OCI-LY7 (cell line): Measurements from ENCODE around the gene PPP2R1A. TPM values are rescaled to one million over a fixed set of nuclear protein-coding genes. Genes with fewer than 3 reads are reported as not detected.

Experiments
- BruUV-seq: library from RNA; stranded (reverse); fragments of 400-500 nt; replicated peaks from 2 replicates; lab custom pipeline; 2021; lab: Mats Ljungman, UMichigan
- CTCF ChIA-PET: fragments of 300-600 bp; sonication (Branson Sonifier 250); formaldehyde crosslinking; loops from one replicate; lab custom pipeline; 2022; ENCODE audit warnings: antibody characterized with exemption; ENCODE audit not compliant: unreplicated experiment; lab: Charles Lee
- POLR2A ChIA-PET: fragments of 300-600 bp; sonication (Branson Sonifier 250); formaldehyde crosslinking; loops from one replicate; lab custom pipeline; 2022; ENCODE audit warnings: antibody characterized with exemption; lab: Charles Lee
- DNase-seq: peaks from one replicate; pipeline ENCODE4 v3.0.0-alpha.2; 2015; ENCODE audit warnings: low spot score
- H2AFZ ChIP-seq: fragments of 200-600 bp; sonication (generic), shearing (Covaris generic); 2 replicates; pipeline ENCODE4 v1.6.1; 2014; ENCODE audit warnings: mild to moderate bottlenecking, antibody characterized with exemption, low read length, moderate library complexity
- H3K27ac ChIP-seq: fragments of 200-600 bp; sonication (generic); 2 replicates; pipeline ENCODE4 v1.5.1; 2014; ENCODE audit warnings: mixed run types, low read depth, mild to moderate bottlenecking, moderate library complexity, low read length, inconsistent platforms; ENCODE audit not compliant: poor library complexity, severe bottlenecking
- H3K36me3 ChIP-seq: fragments of 200-600 bp; sonication (generic); 2 replicates; pipeline ENCODE4 v1.6.1; 2014; ENCODE audit warnings: mild to moderate bottlenecking, antibody characterized with exemption, low read length, moderate library complexity, mixed read lengths; ENCODE audit not compliant: insufficient read depth
- H3K4me1 ChIP-seq: fragments of 200-600 bp; sonication (generic); 2 replicates; pipeline ENCODE4 v1.5.1; 2014; ENCODE audit warnings: mild to moderate bottlenecking, low read length; ENCODE audit not compliant: insufficient read depth, poor library complexity, severe bottlenecking
- H3K4me2 ChIP-seq: fragments of 200-600 bp; sonication (generic); 2 replicates; pipeline ENCODE4 v1.6.1; 2014; ENCODE audit warnings: mild to moderate bottlenecking, low read length
- H3K4me3 ChIP-seq: fragments of 200-600 bp; sonication (generic); 2 replicates; pipeline ENCODE4 v1.5.1; 2014; ENCODE audit warnings: mild to moderate bottlenecking, low read depth, low read length; ENCODE audit not compliant: poor library complexity, severe bottlenecking
- H3K79me2 ChIP-seq: fragments of 200-600 bp; sonication (generic); 2 replicates; pipeline ENCODE4 v1.6.1; 2016; ENCODE audit warnings: low read depth, mild to moderate bottlenecking, low read length, moderate library complexity, mixed read lengths; ENCODE audit not compliant: insufficient read depth
- H3K9me2 ChIP-seq: fragments of 200-600 bp; sonication (generic); 2 replicates; pipeline ENCODE4 v1.6.1; 2016; ENCODE audit warnings: mild to moderate bottlenecking, low read length, mixed read lengths; ENCODE audit not compliant: insufficient read depth
- H3K9me3 ChIP-seq: fragments of 200-600 bp; sonication (generic); 2 replicates; pipeline ENCODE4 v1.6.1; 2014; ENCODE audit warnings: mild to moderate bottlenecking, mixed run types, low read length, mixed read lengths
- H4K20me1 ChIP-seq: fragments of 200-600 bp; sonication (generic); 2 replicates; pipeline ENCODE4 v1.6.1; 2014; ENCODE audit warnings: mild to moderate bottlenecking, antibody characterized with exemption, low read length, moderate library complexity, mixed read lengths; ENCODE audit not compliant: insufficient read depth
- CTCF ChIP-seq: fragments of 200-600 bp; sonication (generic); conservative IDR thresholded peaks from 2 replicates; pipeline ENCODE4 v1.5.1; 2014; ENCODE audit warnings: mild to moderate bottlenecking, antibody characterized with exemption, low read length, moderate library complexity, mixed read lengths
- EZH2phosphoT487 ChIP-seq: fragments of 200-600 bp; sonication (generic); IDR thresholded peaks from 2 replicates; pipeline ENCODE4 v1.6.1; 2018; ENCODE audit warnings: low read depth, borderline replicate concordance, mild to moderate bottlenecking, mixed run types, antibody characterized with exemption, low read length, moderate library complexity, mixed read lengths
- intact Hi-C: fragments of 100-400 bp; cut with micrococcal nuclease; formaldehyde crosslinking; loops from one replicate; pipeline ENCODE4 v1.10.0; 2022; ENCODE audit not compliant: unreplicated experiment
- total RNA-seq, 2 experiments: library from RNA; depleted of rRNA in 1 of 2; stranded (reverse); fragments of >200 nt in 1 of 2; shearing (Covaris generic) in 1 of 2; gene quantifications; 2 replicates each; pipeline ENCODE4 v1.2.3, GENCODE V29; 2014 to 2022

The PPP2R1A gene
- total RNA-seq, 2 experiments from 2014 or later = 154 to 207 TPM

GRCh38 chr19:52227196-52227940 lies 37.5 kb downstream of the PPP2R1A start:
- Histone ChIP-seq H3K9me2 (no peaks in the 10 kb centered on the region), H3K4me1 (no peaks in the 10 kb centered on the region), H3K9me3 (no peaks in the 10 kb centered on the region), H3K79me2 (no peaks in the 10 kb centered on the region), H3K27ac (no peak overlapping the region), H2AFZ (no peak overlapping the region), H3K36me3 (peaks cover 66% of the 10 kb centered on the region), H3K4me3 (no peak overlapping the region), H3K4me2 (no peak overlapping the region), H4K20me1 (no peaks in the 10 kb centered on the region)
- intact Hi-C loops = no loop called here
- DNase-seq = no peak
- CTCF ChIA-PET = no interaction called here
- POLR2A ChIA-PET = no interaction called here
- no TSS peak for BruUV-seq
- TF ChIP-seq CTCF = no peak

GRCh38 chr19:52227980-52228379 lies 38.1 kb downstream of the PPP2R1A start:
- Histone ChIP-seq H3K9me2 (no peaks in the 10 kb centered on the region), H3K9me3 (no peaks in the 10 kb centered on the region), H3K4me2 (no peak overlapping the region), H3K36me3 (peaks cover 60% of the 10 kb centered on the region), H3K27ac (no peak overlapping the region), H4K20me1 (no peaks in the 10 kb centered on the region), H3K79me2 (no peaks in the 10 kb centered on the region), H3K4me1 (no peaks in the 10 kb centered on the region), H3K4me3 (no peak overlapping the region), H2AFZ (no peak overlapping the region)
- POLR2A ChIA-PET = no interaction called here
- TF ChIP-seq CTCF (no peak), EZH2phosphoT487 (no peak)
- CTCF ChIA-PET = no interaction called here
- BruUV-seq = no TSS peak
- DNase-seq = no peak
- intact Hi-C loops = no loop called here

- no peaks in the 10 kb centered on the region for H3K9me2 ChIP-seq
- no peak for DNase-seq
- no peaks in the 10 kb centered on the region for H4K20me1 ChIP-seq
- intact Hi-C loops = no loop called here
- H3K9me3 ChIP-seq = no peaks in the 10 kb centered on the region
- H3K4me3 ChIP-seq = no peak overlapping the region
- no peaks in the 10 kb centered on the region for H3K79me2 ChIP-seq
- no peaks in the 10 kb centered on the region for H3K4me1 ChIP-seq
- H3K4me2 ChIP-seq = no peak overlapping the region
- no peak overlapping the region for H3K27ac ChIP-seq
- peaks cover 44% of the 10 kb centered on the region for H3K36me3 ChIP-seq
- no peak overlapping the region for H2AFZ ChIP-seq
- CTCF ChIA-PET = no interaction called here
- no TSS peak for BruUV-seq
- POLR2A ChIA-PET = interaction anchor here (0.5 kb wide), 1 partner anchor 43 kb away, joined by 9 read pairs; no protein-coding TSS in a partner anchor
- TF ChIP-seq CTCF (no peak), EZH2phosphoT487 (no peak)
These were observed 39.7 kb downstream of the PPP2R1A start for GRCh38 chr19:52229524-52229923.
